ENCODE measurements around the gene CLEC4F.

DNA sequence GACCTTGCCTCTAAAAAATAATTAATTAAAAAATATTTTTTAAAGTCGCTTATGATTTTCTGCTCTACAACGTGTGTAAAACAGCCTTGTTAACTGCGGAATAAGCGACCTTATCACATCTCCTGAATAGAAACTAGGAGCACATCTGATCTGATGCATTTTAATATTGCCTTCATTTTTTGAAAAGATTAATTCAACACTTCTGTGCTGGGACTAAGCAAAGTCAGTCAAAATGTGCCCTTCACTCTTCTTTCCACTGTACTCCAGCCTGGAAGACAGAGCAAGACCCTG is 12.6 kb downstream of the CLEC4F start:
- TF ChIP-seq, protein P1, sequence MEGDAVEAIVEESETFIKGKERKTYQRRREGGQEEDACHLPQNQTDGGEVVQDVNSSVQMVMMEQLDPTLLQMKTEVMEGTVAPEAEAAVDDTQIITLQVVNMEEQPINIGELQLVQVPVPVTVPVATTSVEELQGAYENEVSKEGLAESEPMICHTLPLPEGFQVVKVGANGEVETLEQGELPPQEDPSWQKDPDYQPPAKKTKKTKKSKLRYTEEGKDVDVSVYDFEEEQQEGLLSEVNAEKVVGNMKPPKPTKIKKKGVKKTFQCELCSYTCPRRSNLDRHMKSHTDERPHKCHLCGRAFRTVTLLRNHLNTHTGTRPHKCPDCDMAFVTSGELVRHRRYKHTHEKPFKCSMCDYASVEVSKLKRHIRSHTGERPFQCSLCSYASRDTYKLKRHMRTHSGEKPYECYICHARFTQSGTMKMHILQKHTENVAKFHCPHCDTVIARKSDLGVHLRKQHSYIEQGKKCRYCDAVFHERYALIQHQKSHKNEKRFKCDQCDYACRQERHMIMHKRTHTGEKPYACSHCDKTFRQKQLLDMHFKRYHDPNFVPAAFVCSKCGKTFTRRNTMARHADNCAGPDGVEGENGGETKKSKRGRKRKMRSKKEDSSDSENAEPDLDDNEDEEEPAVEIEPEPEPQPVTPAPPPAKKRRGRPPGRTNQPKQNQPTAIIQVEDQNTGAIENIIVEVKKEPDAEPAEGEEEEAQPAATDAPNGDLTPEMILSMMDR (IDR thresholded peaks at IDR 0.05), result no peak
- no peak for TF ChIP-seq POLR2A (IDR thresholded peaks at IDR 0.05)
